GM11168 (cell line): Measurements from ENCODE around the gene PCDHGA4.
"Not testable (repeated sequence)": the region's sequence is repeated elsewhere in the genome, so short reads cannot be mapped to it uniquely, and the experiment has no call there.

Experiments used
- in situ Hi-C: fragments of 300-500 bp; cut with MboI; formaldehyde crosslinking; loops from one replicate; pipeline ENCODE4 v1.12.0; 2022; ENCODE audit warnings: low sequenced_read_pairs; ENCODE audit not compliant: unreplicated experiment

Gene PCDHGA4

GRCh38 chr5:141382469-141383294, 27.9 kb downstream of the PCDHGA4 start, which contains the start of gene PCDHGA7:
Gene PCDHGA7, plus strand, starts transcription at chr5:141382742. Its CDS starts 158 bp downstream, at chr5:141382900.
- in situ Hi-C loops, result no loop called here

- in situ Hi-C loops, result no loop called here
Observed at GRCh38 chr5:141383345-141383744, 28.5 kb downstream of the PCDHGA4 start.

- in situ Hi-C loops, result no loop called here
Observed at GRCh38 chr5:141384471-141385267, 29.8 kb downstream of the PCDHGA4 start.

GRCh38 chr5:141387557-141388311, 32.9 kb downstream of the PCDHGA4 start, which contains the start of gene PCDHGB4:
Gene PCDHGB4, plus strand, starts transcription at chr5:141387698. Its CDS starts 187 bp downstream, at chr5:141387885.
- in situ Hi-C loops, result not testable (repeated sequence)

GRCh38 chr5:141388661-141389060, 33.8 kb downstream of the PCDHGA4 start:
- in situ Hi-C loops, result no loop called here

- in situ Hi-C loops, result loop anchor here (10.0 kb wide), 1 partner anchor 655 kb away; no protein-coding TSS in a partner anchor
Observed at GRCh38 chr5:141389153-141390042, 34.6 kb downstream of the PCDHGA4 start.

- in situ Hi-C loops, result loop anchor here (10.0 kb wide), 1 partner anchor 658 kb away; no protein-coding TSS in a partner anchor
Observed at GRCh38 chr5:141392429-141393198, 37.8 kb downstream of the PCDHGA4 start, which contains the start of gene PCDHGA8. Gene PCDHGA8, plus strand, starts transcription at chr5:141392633. Its CDS starts 181 bp downstream, at chr5:141392814.

GRCh38 chr5:141393267-141393666, 38.4 kb downstream of the PCDHGA4 start:
- in situ Hi-C loops, result loop anchor here (10.0 kb wide), 1 partner anchor 658 kb away; no protein-coding TSS in a partner anchor

GRCh38 chr5:141394401-141395187, 39.8 kb downstream of the PCDHGA4 start:
- in situ Hi-C loops, result loop anchor here (10.0 kb wide), 1 partner anchor 660 kb away; no protein-coding TSS in a partner anchor

GRCh38 chr5:141397756-141398551, 43.1 kb downstream of the PCDHGA4 start, which contains the start of gene PCDHGB5:
Gene PCDHGB5, plus strand, starts transcription at chr5:141397947. Its CDS starts 181 bp downstream, at chr5:141398128.
- in situ Hi-C loops, result loop anchor here (10.0 kb wide), 1 partner anchor 663 kb away; no protein-coding TSS in a partner anchor

- in situ Hi-C loops, result loop anchor here (10.0 kb wide), 1 partner anchor 664 kb away; no protein-coding TSS in a partner anchor
Observed at GRCh38 chr5:141398608-141399007, 43.8 kb downstream of the PCDHGA4 start.

- in situ Hi-C loops, result loop anchor here (10.0 kb wide), 1 partner anchor 665 kb away; no protein-coding TSS in a partner anchor
Observed at GRCh38 chr5:141399555-141400258, 44.9 kb downstream of the PCDHGA4 start.

GRCh38 chr5:141402553-141403243, 47.9 kb downstream of the PCDHGA4 start, which contains the start of gene PCDHGA9:
Gene PCDHGA9, plus strand, starts transcription at chr5:141402778. Its CDS starts 175 bp downstream, at chr5:141402953.
- in situ Hi-C loops, result no loop called here

- in situ Hi-C loops, result no loop called here
Observed at GRCh38 chr5:141403387-141403786, 48.6 kb downstream of the PCDHGA4 start.
